Brain microvascular endothelial cell (primary cell): ENCODE data around the gene ARMC8.

Source experiments
- DNase-seq: peaks from one replicate; pipeline ENCODE4 v3.0.0-alpha.2; 2020
- H3K27ac ChIP-seq: fragments of 250-450 bp; sonication (Bioruptor Pico); 2 replicates; pipeline ENCODE4 v1.5.1; 2020; ENCODE audit warnings: mild to moderate bottlenecking, moderate library complexity
- H3K27me3 ChIP-seq: fragments of 250-450 bp; sonication (Bioruptor Pico); replicated peaks from 2 replicates; pipeline ENCODE4 v1.5.1; 2020; ENCODE audit warnings: mild to moderate bottlenecking
- H3K36me3 ChIP-seq: fragments of 250-450 bp; sonication (Bioruptor Pico); replicated peaks from 2 replicates; pipeline ENCODE4 v1.5.1; 2020; ENCODE audit warnings: mild to moderate bottlenecking
- H3K4me3 ChIP-seq: 2 replicates; pipeline ENCODE4 v1.5.1; 2011; ENCODE audit warnings: low read depth, mild to moderate bottlenecking, control low read depth, low read length, moderate library complexity
- in situ Hi-C: cut with HindIII; loops from 2 replicates; pipeline ENCODE4 v1.10.0; 2017; ENCODE audit warnings: low sequenced_read_pairs, low pct_ligation_motif_present
- TF ChIP-seq, protein P1 (sequence below): IDR thresholded peaks from 2 replicates; pipeline ENCODE4 v1.5.1; 2011; ENCODE audit warnings: low read depth, mild to moderate bottlenecking, moderate library complexity, low read length, control low read depth, inconsistent platforms; ENCODE audit errors: missing control alignments

Gene ARMC8

GRCh38 chr3:138263104-138263503 lies 76.0 kb downstream of the ARMC8 start:
- DNase-seq: no peak
- in situ Hi-C loops: no loop called here
- no peak overlapping the region for H3K27ac ChIP-seq
- H3K36me3 ChIP-seq: peaks cover 10% of the 10 kb centered on the region
- no peaks in the 10 kb centered on the region for H3K27me3 ChIP-seq
- TF ChIP-seq, protein P1, sequence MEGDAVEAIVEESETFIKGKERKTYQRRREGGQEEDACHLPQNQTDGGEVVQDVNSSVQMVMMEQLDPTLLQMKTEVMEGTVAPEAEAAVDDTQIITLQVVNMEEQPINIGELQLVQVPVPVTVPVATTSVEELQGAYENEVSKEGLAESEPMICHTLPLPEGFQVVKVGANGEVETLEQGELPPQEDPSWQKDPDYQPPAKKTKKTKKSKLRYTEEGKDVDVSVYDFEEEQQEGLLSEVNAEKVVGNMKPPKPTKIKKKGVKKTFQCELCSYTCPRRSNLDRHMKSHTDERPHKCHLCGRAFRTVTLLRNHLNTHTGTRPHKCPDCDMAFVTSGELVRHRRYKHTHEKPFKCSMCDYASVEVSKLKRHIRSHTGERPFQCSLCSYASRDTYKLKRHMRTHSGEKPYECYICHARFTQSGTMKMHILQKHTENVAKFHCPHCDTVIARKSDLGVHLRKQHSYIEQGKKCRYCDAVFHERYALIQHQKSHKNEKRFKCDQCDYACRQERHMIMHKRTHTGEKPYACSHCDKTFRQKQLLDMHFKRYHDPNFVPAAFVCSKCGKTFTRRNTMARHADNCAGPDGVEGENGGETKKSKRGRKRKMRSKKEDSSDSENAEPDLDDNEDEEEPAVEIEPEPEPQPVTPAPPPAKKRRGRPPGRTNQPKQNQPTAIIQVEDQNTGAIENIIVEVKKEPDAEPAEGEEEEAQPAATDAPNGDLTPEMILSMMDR: peak; percentile 26
- no peak overlapping the region for H3K4me3 ChIP-seq

- TF ChIP-seq, protein P1: no peak
- no peaks in the 10 kb centered on the region for H3K27me3 ChIP-seq
- H3K36me3 ChIP-seq: peaks cover 7% of the 10 kb centered on the region
- in situ Hi-C loops: no loop called here
- no peak overlapping the region for H3K27ac ChIP-seq
- no peak overlapping the region for H3K4me3 ChIP-seq
- no peak for DNase-seq
These were observed 78.6 kb downstream of the ARMC8 start for GRCh38 chr3:138265745-138266144.

- no peak overlapping the region for H3K27ac ChIP-seq
- H3K27me3 ChIP-seq: no peaks in the 10 kb centered on the region
- DNase-seq: no peak
- no peak overlapping the region for H3K4me3 ChIP-seq
- TF ChIP-seq, protein P1: no peak
- in situ Hi-C loops: no loop called here
- H3K36me3 ChIP-seq: peaks cover 14% of the 10 kb centered on the region
These were observed 80.0 kb downstream of the ARMC8 start for GRCh38 chr3:138267083-138267482.

DNA sequence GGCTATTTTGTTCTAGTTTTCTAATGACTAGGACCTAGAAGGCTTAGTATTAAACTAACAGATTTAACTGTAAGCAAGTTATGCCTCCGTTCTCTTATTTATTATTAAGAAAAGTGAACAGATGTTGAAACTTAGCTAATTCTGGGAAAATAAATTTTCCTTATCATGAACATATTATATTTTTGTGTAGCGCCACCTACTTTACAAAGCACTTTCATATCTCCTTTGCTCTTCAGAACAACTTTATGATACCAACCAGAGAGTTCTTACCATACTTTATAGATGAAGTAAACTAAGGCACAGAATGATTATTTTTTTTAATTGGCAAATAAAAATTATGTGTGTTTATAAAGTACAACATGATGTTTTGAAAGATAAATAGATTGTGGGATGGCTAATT lies 83.1 kb downstream of the ARMC8 start:
- TF ChIP-seq, protein P1: no peak
- H3K36me3 ChIP-seq: peaks cover 32% of the 10 kb centered on the region
- DNase-seq: no peak
- H3K27ac ChIP-seq: no peak overlapping the region
- H3K4me3 ChIP-seq: no peak overlapping the region
- in situ Hi-C loops: no loop called here
- no peaks in the 10 kb centered on the region for H3K27me3 ChIP-seq

GRCh38 chr3:138271189-138271794 lies 84.2 kb downstream of the ARMC8 start:
- no peaks in the 10 kb centered on the region for H3K27me3 ChIP-seq
- TF ChIP-seq, protein P1: no peak
- in situ Hi-C loops: no loop called here
- H3K27ac ChIP-seq: no peak overlapping the region
- no peak overlapping the region for H3K4me3 ChIP-seq
- no peak for DNase-seq
- H3K36me3 ChIP-seq: peaks cover 25% of the 10 kb centered on the region

DNA sequence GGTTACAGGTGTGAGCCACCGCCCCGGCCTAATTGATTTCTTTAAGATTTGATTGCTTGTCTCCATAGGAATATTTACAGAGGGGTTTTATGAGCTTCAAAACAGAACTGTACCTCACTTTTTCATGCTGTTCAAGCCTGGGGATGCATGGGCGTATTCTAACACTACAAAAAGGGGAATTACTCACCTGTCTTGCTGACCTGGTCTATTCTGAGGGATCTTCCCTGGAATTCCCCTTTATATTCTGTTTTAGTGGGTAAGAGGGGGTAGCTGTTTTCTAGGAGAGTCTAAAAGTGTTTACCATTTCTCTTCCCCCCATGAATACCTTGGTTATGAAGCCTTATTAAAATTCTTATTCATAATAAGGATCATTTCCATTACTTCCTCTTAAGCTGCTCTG lies 94.5 kb downstream of the ARMC8 start:
- in situ Hi-C loops: no loop called here
- Histone ChIP-seq H3K36me3 (peaks cover 24% of the 10 kb centered on the region), H3K27me3 (no peaks in the 10 kb centered on the region), H3K4me3 (no peak overlapping the region), H3K27ac (no peak overlapping the region)
- no peak for DNase-seq
- TF ChIP-seq, protein P1: no peak
